Neural cell (in vitro differentiated cells): ENCODE results near the gene CRIM1. TPM values are rescaled to one million over a fixed set of nuclear protein-coding genes. Genes with fewer than 3 reads are reported as not detected.

Experiments
- H2AFZ ChIP-seq: fragments of 200-600, 300-800 bp; sonication (generic), shearing (Covaris generic); 2 replicates; pipeline ENCODE4 v1.6.0; 2014; ENCODE audit warnings: low read depth, mild to moderate bottlenecking, antibody characterized with exemption, low read length, moderate library complexity
- H3F3A ChIP-seq: fragments of 200-600 bp; shearing (Covaris generic); 2 replicates; pipeline ENCODE4 v1.6.1; 2016; ENCODE audit warnings: mild to moderate bottlenecking, moderate library complexity, mixed read lengths, antibody characterized with exemption, low read length; ENCODE audit not compliant: insufficient read depth, poor library complexity, severe bottlenecking
- H3K27ac ChIP-seq: fragments of 200-600, 300-800 bp; sonication (generic), shearing (Covaris generic); 2 replicates; pipeline ENCODE4 v1.5.1; 2014; ENCODE audit warnings: mild to moderate bottlenecking, low read length, moderate library complexity
- H3K27me3 ChIP-seq: fragments of 300-800, 200-600 bp; sonication (generic), shearing (Covaris generic); 2 replicates; pipeline ENCODE4 v1.6.0; 2014; ENCODE audit warnings: mild to moderate bottlenecking, low read depth, low read length, moderate library complexity; ENCODE audit not compliant: insufficient read depth
- H3K36me3 ChIP-seq: fragments of 300-800, 200-600 bp; sonication (generic), shearing (Covaris generic); 2 replicates; pipeline ENCODE4 v1.5.1; 2014; ENCODE audit warnings: mild to moderate bottlenecking, antibody characterized with exemption, low read length, moderate library complexity; ENCODE audit not compliant: insufficient read depth
- H3K4me2 ChIP-seq: fragments of 300-800, 200-600 bp; sonication (generic), shearing (Covaris generic); 2 replicates; pipeline ENCODE4 v1.6.0; 2014; ENCODE audit warnings: mild to moderate bottlenecking, low read length
- H3K4me3 ChIP-seq: fragments of 300-800, 200-600 bp; sonication (generic), shearing (Covaris generic); 2 replicates; pipeline ENCODE4 v1.5.1; 2014; ENCODE audit warnings: mild to moderate bottlenecking, low read length, moderate library complexity
- H3K79me2 ChIP-seq: fragments of 200-600 bp; shearing (Covaris generic); replicated peaks from 2 replicates; pipeline ENCODE4 v1.6.0; 2014; ENCODE audit warnings: mild to moderate bottlenecking, low read length, moderate library complexity; ENCODE audit not compliant: insufficient read depth
- H3K9ac ChIP-seq: fragments of 300-800, 200-600 bp; sonication (generic), shearing (Covaris generic); 2 replicates; pipeline ENCODE4 v1.6.1; 2016; ENCODE audit warnings: mild to moderate bottlenecking, low read length, mixed read lengths
- H3K9me2 ChIP-seq: fragments of 200-600 bp; shearing (Covaris generic); 2 replicates; pipeline ENCODE4 v1.6.1; 2016; ENCODE audit warnings: mild to moderate bottlenecking, low read length, mixed read lengths; ENCODE audit not compliant: insufficient read depth
- H3K9me3 ChIP-seq: fragments of 200-600, 300-800 bp; sonication (generic), shearing (Covaris generic); 2 replicates; pipeline ENCODE4 v1.6.1; 2016; ENCODE audit warnings: mild to moderate bottlenecking, mixed run types, low read length, moderate library complexity, mixed read lengths
- H4K20me1 ChIP-seq: fragments of 200-600 bp; shearing (Covaris generic); 2 replicates; pipeline ENCODE4 v1.6.1; 2016; ENCODE audit warnings: mild to moderate bottlenecking, mixed run types; ENCODE audit not compliant: insufficient read depth
- CTCF ChIP-seq: fragments of 450-650 bp; IDR thresholded peaks from 2 replicates; pipeline ENCODE4 v1.5.1; 2014; ENCODE audit warnings: antibody characterized with exemption, mild to moderate bottlenecking, moderate library complexity; ENCODE audit not compliant: poor library complexity, severe bottlenecking
- EP300 ChIP-seq: fragments of 450-650 bp; conservative IDR thresholded peaks from 2 replicates; pipeline ENCODE4 v1.6.1; 2014; ENCODE audit warnings: antibody characterized with exemption, mild to moderate bottlenecking, moderate library complexity; ENCODE audit not compliant: poor library complexity, severe bottlenecking
- EZH2 ChIP-seq: fragments of 200-600, 300-800 bp; shearing (Covaris generic), sonication (generic); IDR thresholded peaks from 2 replicates; pipeline ENCODE4 v1.6.1; 2014; ENCODE audit warnings: antibody characterized with exemption, low read length, borderline replicate concordance, mild to moderate bottlenecking; ENCODE audit not compliant: insufficient read depth, poor library complexity, severe bottlenecking
- MXI1 ChIP-seq: fragments of 450-650 bp; conservative IDR thresholded peaks from 2 replicates; pipeline ENCODE4 v1.6.1; 2014; ENCODE audit warnings: antibody characterized with exemption, mild to moderate bottlenecking; ENCODE audit not compliant: poor library complexity, severe bottlenecking
- POLR2AphosphoS5 ChIP-seq: IDR thresholded peaks from 2 replicates; pipeline ENCODE4 v1.6.1; 2012
- RAD21 ChIP-seq: fragments of 450-650 bp; conservative IDR thresholded peaks from 2 replicates; pipeline ENCODE4 v1.6.1; 2014; ENCODE audit warnings: antibody characterized with exemption, mild to moderate bottlenecking, moderate library complexity
- REST ChIP-seq: IDR thresholded peaks from 2 replicates; pipeline ENCODE4 v1.6.1; 2012; ENCODE audit warnings: borderline replicate concordance
- SMC3 ChIP-seq: fragments of 450-650 bp; conservative IDR thresholded peaks from 2 replicates; pipeline ENCODE4 v1.6.1; 2014; ENCODE audit warnings: antibody characterized with exemption, mild to moderate bottlenecking, moderate library complexity; ENCODE audit not compliant: poor library complexity
- TAF1 ChIP-seq: IDR thresholded peaks from 2 replicates; pipeline ENCODE4 v1.6.1; 2012; ENCODE audit warnings: low read depth
- polyA plus RNA-seq: library from polyadenylated mRNA; depleted of rRNA; stranded (reverse); fragments of >200 nt; gene quantifications from 2 replicates; pipeline ENCODE4 v1.2.3, GENCODE V29; 2014

The CRIM1 gene
- polyA plus RNA-seq, 1 donor from 2014 or later: 6.7 TPM

DNA sequence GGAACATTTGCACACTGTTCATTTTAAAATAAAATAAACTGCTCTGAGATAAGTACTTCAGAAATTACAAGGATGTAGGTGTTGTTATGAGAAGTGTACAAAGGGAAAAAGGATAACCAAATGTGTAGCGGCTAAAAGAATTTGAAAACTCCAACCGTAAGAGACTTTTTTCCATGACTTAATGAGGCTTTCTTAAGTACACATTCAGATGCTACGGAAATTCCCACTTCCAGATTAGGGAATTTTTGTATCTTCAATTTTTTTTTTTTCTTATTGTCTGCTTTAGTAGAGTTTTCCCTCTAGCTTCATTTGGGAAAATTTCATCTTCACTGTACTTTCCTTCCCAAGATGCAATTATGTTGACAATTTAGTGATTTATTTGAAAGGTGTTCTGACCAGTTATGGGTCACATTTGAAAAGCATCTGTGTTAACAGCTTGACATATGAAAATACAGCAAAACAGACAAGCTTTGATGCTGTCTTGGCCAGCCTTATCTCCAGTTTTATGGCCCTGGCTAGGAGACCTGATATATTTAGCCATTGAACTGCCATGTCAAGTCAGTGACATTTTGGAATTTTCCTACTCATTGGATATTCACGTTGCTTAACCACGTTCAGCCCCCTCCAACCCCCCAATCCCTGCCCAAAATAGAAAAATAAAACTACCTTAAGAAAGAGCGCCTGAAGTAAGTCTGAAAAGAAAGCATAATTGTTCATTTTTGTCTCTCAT lies 136.8 kb downstream of the CRIM1 start:
- Histone ChIP-seq H2AFZ (no peak overlapping the region), H3K9me2 (no peaks in the 10 kb centered on the region), H4K20me1 (no peaks in the 10 kb centered on the region), H3K36me3 (no peaks in the 10 kb centered on the region), H3K27ac (no peak overlapping the region), H3K79me2 (no peaks in the 10 kb centered on the region), H3K9me3 (no peaks in the 10 kb centered on the region), H3F3A (no peaks in the 10 kb centered on the region), H3K9ac (no peak overlapping the region), H3K27me3 (no peaks in the 10 kb centered on the region), H3K4me2 (no peak overlapping the region), H3K4me3 (no peak overlapping the region)
- TF ChIP-seq REST (no peak), EZH2 (no peak), CTCF (no peak), SMC3 (no peak), TAF1 (no peak), MXI1 (no peak), RAD21 (no peak), POLR2AphosphoS5 (no peak), EP300 (no peak)

DNA sequence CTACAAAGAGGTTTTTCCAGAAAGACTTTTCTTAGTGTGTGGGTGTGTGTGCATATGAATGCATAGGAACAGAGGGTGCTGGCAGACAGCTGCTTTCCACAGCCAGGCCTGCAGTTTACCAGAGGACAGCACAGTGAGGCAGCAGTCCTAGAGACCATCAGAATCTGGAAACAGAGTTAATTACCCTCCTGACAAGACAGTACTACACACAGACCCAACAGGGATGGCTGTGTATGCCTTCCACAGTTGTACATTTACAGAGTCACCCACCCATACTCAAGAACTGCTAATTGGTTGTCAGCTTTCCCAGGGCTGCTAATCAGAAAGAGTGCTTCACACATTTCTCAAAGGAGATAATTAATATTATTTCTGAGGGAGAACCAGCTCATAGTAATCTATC lies 137.7 kb downstream of the CRIM1 start:
- Histone ChIP-seq H3K36me3 (no peaks in the 10 kb centered on the region), H3K4me2 (no peak overlapping the region), H3K27me3 (no peaks in the 10 kb centered on the region), H3K79me2 (no peaks in the 10 kb centered on the region), H3K9me3 (no peaks in the 10 kb centered on the region), H3K27ac (no peak overlapping the region), H3K9ac (no peak overlapping the region), H3F3A (no peaks in the 10 kb centered on the region), H3K4me3 (no peak overlapping the region), H4K20me1 (no peaks in the 10 kb centered on the region), H3K9me2 (no peaks in the 10 kb centered on the region), H2AFZ (no peak overlapping the region)
- TF ChIP-seq EP300: no peak
- TF ChIP-seq EZH2: no peak
- TF ChIP-seq TAF1: no peak
- no peak for TF ChIP-seq REST
- no peak for TF ChIP-seq CTCF
- TF ChIP-seq RAD21: no peak
